Activated CD4-positive, alpha-beta memory T cell treated with anti-CD3 and anti-CD28 coated beads for 36 hours (primary cell): Measurements from ENCODE around the gene CELA3A. TPM values are rescaled to one million over a fixed set of nuclear protein-coding genes. Genes with fewer than 3 reads are reported as not detected.
"Not testable (repeated sequence)": the region's sequence is repeated elsewhere in the genome, so short reads cannot be mapped to it uniquely, and the experiment has no call there.

ENCODE experiments used
- CTCF ChIA-PET: fragments of 350-600 bp; sonication (Branson Sonifier 250); formaldehyde crosslinking; loops from one replicate; lab custom pipeline; 2021; ENCODE audit warnings: antibody characterized with exemption, inconsistent platforms; lab: Charles Lee
- POLR2A ChIA-PET: fragments of 350-600 bp; sonication (Branson Sonifier 250); formaldehyde crosslinking; loops from one replicate; lab custom pipeline; 2021; ENCODE audit warnings: antibody characterized with exemption; lab: Charles Lee
- DNase-seq: peaks from one replicate; pipeline ENCODE4 v3.0.0-alpha.2; 2020
- H3K27ac Mint-ChIP-seq: one replicate; pipeline ENCODE4 v1.8.0; 2021; ENCODE audit warnings: mixed read lengths
- H3K27me3 Mint-ChIP-seq: one replicate; pipeline ENCODE4 v1.8.0; 2021; ENCODE audit warnings: mixed read lengths
- H3K36me3 Mint-ChIP-seq: one replicate; pipeline ENCODE4 v1.8.0; 2021; ENCODE audit warnings: mixed read lengths
- H3K4me1 Mint-ChIP-seq: one replicate; pipeline ENCODE4 v1.8.0; 2021; ENCODE audit warnings: low read depth, mixed read lengths
- H3K4me3 Mint-ChIP-seq: one replicate; pipeline ENCODE4 v1.8.0; 2021; ENCODE audit warnings: mild to moderate bottlenecking, mixed read lengths
- H3K9me3 Mint-ChIP-seq: one replicate; pipeline ENCODE4 v1.8.0; 2021; ENCODE audit warnings: mixed read lengths
- intact Hi-C: fragments of 100-400 bp; cut with micrococcal nuclease; formaldehyde crosslinking; loops from one replicate; pipeline ENCODE4 v1.15.1; 2023
- total RNA-seq, 2 experiments: library from RNA; stranded (reverse); gene quantifications; one replicate each; pipeline ENCODE4 v1.2.3, GENCODE V29; 2021

CELA3A gene
- total RNA-seq, 2 experiments from 2014 or later: not detected

DNA sequence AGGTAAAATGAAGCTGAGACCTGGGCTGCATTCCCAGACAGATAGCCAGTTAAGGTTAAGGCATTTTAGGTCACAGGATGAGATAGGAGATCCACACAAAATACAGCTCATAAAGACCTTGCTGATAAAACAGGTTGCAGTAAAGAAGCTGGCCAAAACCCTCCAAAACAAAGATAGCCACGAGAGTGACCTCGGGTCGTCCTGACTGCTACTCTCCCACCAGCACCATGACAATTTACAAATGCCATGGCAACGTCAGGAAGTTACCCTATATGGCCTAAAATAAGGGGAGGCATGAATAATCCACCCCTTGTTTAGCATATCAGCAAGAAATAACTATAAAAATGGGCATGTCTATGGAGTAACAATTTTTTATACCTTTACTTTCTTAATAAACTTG lies 30.9 kb upstream of the CELA3A start:
- intact Hi-C loops: not testable (repeated sequence)

DNA sequence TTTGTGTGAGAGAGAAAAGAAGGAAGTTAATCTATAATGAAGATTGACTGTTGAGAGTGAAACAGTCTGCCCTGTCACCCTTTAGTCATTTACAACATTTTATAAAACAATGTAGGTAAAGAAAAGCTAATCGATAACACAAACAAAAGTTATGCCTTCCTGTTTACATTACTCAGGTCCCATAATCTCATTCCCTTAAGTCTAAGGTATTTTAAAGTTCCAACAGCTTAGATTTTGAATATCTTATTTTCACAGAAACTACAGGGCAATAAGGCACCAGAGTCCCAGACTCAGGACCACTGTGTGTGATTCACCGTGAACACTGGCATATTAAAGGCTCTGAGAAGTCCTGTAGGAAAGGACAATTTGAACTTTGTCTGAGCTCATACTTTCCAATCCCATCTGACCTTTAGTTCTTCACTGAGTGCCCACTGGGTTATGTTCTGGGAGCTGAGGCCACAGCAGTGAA lies 28.4 kb upstream of the CELA3A start:
- H3K4me1 Mint-ChIP-seq, H3K27me3 Mint-ChIP-seq, intact Hi-C loops, H3K27ac Mint-ChIP-seq, CTCF ChIA-PET, POLR2A ChIA-PET, H3K4me3 Mint-ChIP-seq, H3K36me3 Mint-ChIP-seq, H3K9me3 Mint-ChIP-seq, DNase-seq: not testable (repeated sequence)

More for the DNA sequence above, 30.9 kb upstream of the CELA3A start:
- H3K9me3 Mint-ChIP-seq, H3K36me3 Mint-ChIP-seq, H3K27ac Mint-ChIP-seq, H3K4me3 Mint-ChIP-seq, CTCF ChIA-PET, H3K27me3 Mint-ChIP-seq, POLR2A ChIA-PET, H3K4me1 Mint-ChIP-seq, DNase-seq: not testable (repeated sequence)

DNA sequence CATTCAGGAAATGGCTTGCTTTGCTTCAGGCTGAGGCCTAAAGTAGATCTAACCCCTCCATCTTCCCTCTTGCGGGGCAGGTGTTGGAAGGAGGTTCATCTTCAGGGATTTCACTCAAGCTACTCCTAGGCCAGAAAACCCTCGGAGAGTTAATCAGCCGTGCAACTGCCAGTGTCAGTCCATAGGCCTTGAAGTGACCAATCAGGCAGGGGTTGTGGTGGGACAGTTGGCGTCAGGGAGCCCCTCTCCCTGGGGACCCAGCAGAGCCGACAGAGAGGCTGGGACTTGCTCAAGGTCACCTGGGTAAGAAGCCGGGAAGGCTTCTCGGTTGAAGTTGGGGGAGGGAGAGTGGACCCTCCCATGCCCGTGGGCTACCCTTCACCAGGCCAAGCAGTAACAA lies 27.5 kb upstream of the CELA3A start:
- DNase-seq, H3K9me3 Mint-ChIP-seq, intact Hi-C loops, CTCF ChIA-PET, H3K4me3 Mint-ChIP-seq, H3K4me1 Mint-ChIP-seq, POLR2A ChIA-PET, H3K27me3 Mint-ChIP-seq, H3K27ac Mint-ChIP-seq, H3K36me3 Mint-ChIP-seq: not testable (repeated sequence)

DNA sequence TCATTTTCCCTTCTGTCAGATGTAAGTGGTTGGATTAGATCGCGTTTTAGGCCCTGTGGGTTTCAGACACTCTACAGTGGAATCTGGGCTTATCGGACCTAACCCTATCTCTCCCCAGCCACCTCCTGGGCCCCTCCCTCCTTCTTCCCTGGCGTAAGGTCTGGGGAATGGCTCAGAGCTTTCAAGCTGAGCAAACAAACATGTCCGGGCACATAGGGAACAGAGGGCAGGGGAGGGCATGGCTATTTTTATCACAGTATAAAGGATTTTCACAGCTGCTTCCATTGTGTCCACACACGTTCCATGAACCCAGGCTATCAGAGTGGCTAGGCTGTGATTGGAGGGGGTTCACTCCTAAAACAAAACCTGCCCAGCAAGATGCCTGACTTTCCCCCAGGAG lies 26.8 kb upstream of the CELA3A start:
- H3K4me1 Mint-ChIP-seq, intact Hi-C loops, H3K36me3 Mint-ChIP-seq, H3K27ac Mint-ChIP-seq, POLR2A ChIA-PET, H3K27me3 Mint-ChIP-seq, DNase-seq, H3K9me3 Mint-ChIP-seq, CTCF ChIA-PET, H3K4me3 Mint-ChIP-seq: not testable (repeated sequence)

DNA sequence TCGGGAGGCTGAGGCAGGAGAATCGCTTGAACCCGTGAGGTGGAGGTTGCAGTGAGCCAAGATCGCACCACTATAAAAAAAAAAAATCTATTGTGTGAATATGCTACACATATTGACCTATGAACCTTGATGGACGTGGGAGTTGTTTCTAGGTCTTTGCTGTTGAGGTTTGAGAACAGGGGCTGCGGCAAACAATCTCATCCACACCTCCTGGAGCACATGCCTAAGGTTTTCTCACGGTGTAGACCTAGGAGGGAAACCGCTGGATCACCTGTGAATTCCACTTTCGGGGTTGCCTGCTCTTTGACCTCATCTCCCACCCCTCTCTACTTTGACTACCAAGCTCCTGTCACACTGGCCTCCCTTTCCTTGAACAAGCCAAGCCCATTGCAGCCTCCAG lies 26.2 kb upstream of the CELA3A start:
- H3K9me3 Mint-ChIP-seq, intact Hi-C loops, H3K36me3 Mint-ChIP-seq, DNase-seq, H3K4me3 Mint-ChIP-seq, H3K27ac Mint-ChIP-seq, POLR2A ChIA-PET, CTCF ChIA-PET, H3K4me1 Mint-ChIP-seq, H3K27me3 Mint-ChIP-seq: not testable (repeated sequence)

DNA sequence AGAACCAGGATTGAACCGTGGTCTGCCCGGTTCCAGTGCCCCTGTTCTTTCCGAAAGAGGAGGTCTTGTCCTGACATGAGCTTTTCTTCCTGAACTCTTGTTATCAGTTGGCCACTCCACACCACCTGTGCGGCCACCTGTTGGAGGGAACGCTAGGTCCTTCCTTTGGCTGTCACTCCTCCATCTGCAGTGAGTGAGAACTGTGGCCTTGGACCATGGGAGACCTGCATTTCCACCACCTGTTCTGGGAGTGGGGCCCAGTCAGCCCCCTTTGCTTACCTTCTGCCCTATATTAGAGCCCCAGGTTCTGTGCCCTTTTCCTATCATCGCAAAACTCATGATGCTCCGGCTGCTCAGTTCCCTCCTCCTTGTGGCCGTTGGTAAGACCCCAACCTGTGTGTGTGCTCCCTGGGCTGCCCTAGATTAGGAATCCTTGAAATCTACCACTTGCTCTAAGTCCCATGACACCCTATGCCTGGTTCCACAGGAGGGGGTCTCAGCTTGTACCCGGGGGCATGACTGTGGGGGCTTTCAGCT lies 24.7 kb upstream of the CELA3A start, which contains the start of gene CELA3B:
TSS of gene CELA3B (plus strand) at position 320 of the 537 bp plus-strand sequence. CDS start at position 338, 18 bp downstream.
- H3K36me3 Mint-ChIP-seq, H3K4me1 Mint-ChIP-seq, H3K4me3 Mint-ChIP-seq, CTCF ChIA-PET, H3K27ac Mint-ChIP-seq, intact Hi-C loops, POLR2A ChIA-PET, DNase-seq, H3K27me3 Mint-ChIP-seq, H3K9me3 Mint-ChIP-seq: not testable (repeated sequence)

DNA sequence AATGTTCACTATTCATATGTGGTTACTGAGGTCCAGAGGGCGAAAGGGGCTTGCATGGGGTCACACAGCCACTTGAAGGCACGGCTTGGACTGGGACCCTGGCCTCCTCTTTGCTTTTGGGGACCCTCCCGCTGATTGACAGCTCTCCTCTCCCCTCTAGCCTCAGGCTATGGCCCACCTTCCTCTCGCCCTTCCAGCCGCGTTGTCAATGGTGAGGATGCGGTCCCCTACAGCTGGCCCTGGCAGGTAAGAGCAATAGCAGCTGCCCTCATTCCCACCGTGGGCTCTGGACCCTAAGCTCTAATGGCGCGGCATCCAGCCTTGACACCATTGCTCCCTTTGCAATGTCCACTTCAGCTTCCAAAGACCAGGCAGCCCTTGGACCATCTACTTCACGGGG lies 23.2 kb upstream of the CELA3A start:
- H3K27me3 Mint-ChIP-seq, H3K27ac Mint-ChIP-seq, DNase-seq, H3K4me1 Mint-ChIP-seq, intact Hi-C loops, CTCF ChIA-PET, POLR2A ChIA-PET, H3K36me3 Mint-ChIP-seq, H3K9me3 Mint-ChIP-seq, H3K4me3 Mint-ChIP-seq: not testable (repeated sequence)

DNA sequence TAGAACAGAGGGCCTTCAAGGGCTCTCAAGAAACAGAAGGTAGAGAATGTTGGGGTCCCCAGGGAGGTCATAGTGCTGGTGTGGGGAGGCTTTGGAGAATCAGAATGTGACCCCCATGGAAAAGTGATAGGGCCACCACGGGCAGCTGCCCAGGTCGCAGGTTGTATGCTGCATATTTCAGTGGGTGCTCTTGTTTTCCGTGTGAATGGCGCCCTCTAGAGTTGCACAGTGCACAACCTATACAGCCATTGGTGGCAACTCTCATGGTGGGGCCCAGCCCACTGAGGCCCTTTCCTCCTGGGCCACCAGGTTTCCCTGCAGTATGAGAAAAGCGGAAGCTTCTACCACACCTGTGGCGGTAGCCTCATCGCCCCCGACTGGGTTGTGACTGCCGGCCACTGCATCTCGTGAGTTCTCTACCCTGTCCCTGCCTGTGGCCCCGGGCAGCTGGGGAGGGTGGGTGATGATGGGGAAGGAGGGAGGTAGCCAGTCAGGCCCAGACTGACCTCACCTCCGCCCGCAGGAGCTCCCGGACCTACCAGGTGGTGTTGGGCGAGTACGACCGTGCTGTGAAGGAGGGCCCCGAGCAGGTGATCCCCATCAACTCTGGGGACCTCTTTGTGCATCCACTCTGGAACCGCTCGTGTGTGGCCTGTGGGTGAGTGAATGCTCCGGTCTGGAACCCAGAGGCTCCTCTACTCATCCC lies 20.8 kb upstream of the CELA3A start:
- H3K4me3 Mint-ChIP-seq, H3K36me3 Mint-ChIP-seq, POLR2A ChIA-PET, H3K9me3 Mint-ChIP-seq, H3K27ac Mint-ChIP-seq, H3K27me3 Mint-ChIP-seq, H3K4me1 Mint-ChIP-seq: not testable (repeated sequence)
- intact Hi-C loops: loop anchor here (2.0 kb wide), 1 partner anchor 24 kb away; no protein-coding TSS in a partner anchor
- DNase-seq: peak; percentile 42
- CTCF ChIA-PET: interaction anchor here (1.0 kb wide), 1 partner anchor 298 kb away, joined by 4 read pairs; no protein-coding TSS in a partner anchor

DNA sequence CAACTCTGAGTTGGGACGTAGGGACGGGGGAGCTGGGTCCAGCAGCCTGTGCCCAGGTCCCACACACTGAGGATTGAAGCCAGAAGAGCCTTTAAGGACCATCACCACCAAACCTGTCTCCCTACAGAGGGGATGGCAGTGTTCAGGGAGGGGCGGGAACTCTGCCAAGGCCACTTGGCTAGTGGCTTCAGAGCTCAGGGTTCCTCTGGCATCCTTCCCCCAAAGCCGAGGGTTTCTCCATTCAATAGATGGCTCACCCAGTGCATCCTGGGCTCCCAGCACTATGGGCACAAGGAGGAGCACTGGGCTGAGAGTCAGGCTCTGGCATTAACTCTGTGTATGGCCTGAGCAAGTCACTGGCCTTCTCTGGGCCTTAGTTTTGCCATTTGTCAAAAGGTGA lies 20.2 kb upstream of the CELA3A start:
- POLR2A ChIA-PET, H3K27ac Mint-ChIP-seq, H3K27me3 Mint-ChIP-seq, DNase-seq, H3K4me1 Mint-ChIP-seq, H3K36me3 Mint-ChIP-seq, H3K4me3 Mint-ChIP-seq, H3K9me3 Mint-ChIP-seq: not testable (repeated sequence)
- intact Hi-C loops: loop anchor here (2.0 kb wide), 1 partner anchor 24 kb away; no protein-coding TSS in a partner anchor
- CTCF ChIA-PET: interaction anchor here (1.0 kb wide), 1 partner anchor 298 kb away, joined by 4 read pairs; no protein-coding TSS in a partner anchor

DNA sequence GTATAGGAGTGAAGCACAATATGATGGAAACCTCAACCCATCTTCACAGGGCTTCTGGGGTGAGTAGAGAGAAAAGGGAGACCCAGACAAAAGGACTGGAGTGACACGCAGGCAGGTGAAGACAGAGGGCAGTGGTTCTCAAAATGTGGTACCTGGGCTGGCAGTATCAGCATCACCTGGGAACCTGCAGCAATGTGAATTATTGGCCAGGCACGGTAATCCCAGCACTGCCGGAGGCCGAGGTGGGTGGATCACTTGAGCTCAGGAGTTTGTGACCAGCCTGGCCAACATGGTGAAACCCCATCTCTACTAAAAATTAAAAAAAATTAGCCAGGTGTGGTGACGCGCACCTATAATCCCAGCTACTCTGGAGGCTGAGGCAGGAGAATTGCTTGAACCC lies 19.3 kb upstream of the CELA3A start:
- H3K9me3 Mint-ChIP-seq, DNase-seq, intact Hi-C loops, POLR2A ChIA-PET, H3K36me3 Mint-ChIP-seq, H3K27me3 Mint-ChIP-seq, H3K4me3 Mint-ChIP-seq, H3K27ac Mint-ChIP-seq, H3K4me1 Mint-ChIP-seq: not testable (repeated sequence)
- CTCF ChIA-PET: interaction anchor here (1.0 kb wide), 1 partner anchor 16 kb away, joined by 4 read pairs; no protein-coding TSS in a partner anchor

DNA sequence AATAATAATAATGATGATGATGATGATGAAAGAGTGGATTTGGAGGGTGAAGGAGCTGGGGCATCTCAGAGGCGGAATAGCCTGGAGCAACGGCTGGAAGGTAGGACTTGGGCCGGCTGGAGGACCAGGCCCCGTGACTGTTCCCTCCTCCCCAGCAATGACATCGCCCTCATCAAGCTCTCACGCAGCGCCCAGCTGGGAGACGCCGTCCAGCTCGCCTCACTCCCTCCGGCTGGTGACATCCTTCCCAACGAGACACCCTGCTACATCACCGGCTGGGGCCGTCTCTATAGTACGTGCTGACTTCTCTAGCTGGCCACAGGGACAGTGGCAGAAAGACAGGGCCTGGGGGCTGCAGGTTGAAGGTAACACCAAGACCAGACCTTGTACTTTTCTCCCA lies 17.9 kb upstream of the CELA3A start:
- POLR2A ChIA-PET, H3K9me3 Mint-ChIP-seq, H3K27me3 Mint-ChIP-seq, H3K36me3 Mint-ChIP-seq, DNase-seq, H3K4me3 Mint-ChIP-seq, intact Hi-C loops, H3K27ac Mint-ChIP-seq, H3K4me1 Mint-ChIP-seq: not testable (repeated sequence)
- CTCF ChIA-PET: interaction anchor here (0.6 kb wide), 1 partner anchor 157 kb away, joined by 3 read pairs; no protein-coding TSS in a partner anchor

DNA sequence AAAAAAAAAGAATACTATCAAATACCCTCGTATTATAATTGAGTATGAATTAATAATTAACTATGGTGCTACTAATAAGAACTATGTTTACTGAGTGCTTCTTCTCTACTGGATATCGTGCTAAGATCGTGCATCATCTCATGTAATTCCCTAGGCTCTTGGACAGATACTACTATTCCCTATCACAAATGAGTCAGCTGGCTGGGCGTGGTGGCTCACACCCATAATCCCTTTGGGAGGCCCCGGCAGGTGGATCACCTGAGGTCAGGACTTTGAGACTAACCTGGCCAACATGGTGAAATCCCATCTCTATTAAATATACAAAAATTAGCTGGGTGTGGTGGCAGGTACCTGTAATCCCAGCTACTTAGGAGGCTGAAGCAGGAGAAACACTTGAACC lies 15.6 kb upstream of the CELA3A start:
- H3K36me3 Mint-ChIP-seq, H3K4me1 Mint-ChIP-seq, intact Hi-C loops, H3K4me3 Mint-ChIP-seq, CTCF ChIA-PET, H3K9me3 Mint-ChIP-seq, DNase-seq, H3K27me3 Mint-ChIP-seq, POLR2A ChIA-PET, H3K27ac Mint-ChIP-seq: not testable (repeated sequence)

DNA sequence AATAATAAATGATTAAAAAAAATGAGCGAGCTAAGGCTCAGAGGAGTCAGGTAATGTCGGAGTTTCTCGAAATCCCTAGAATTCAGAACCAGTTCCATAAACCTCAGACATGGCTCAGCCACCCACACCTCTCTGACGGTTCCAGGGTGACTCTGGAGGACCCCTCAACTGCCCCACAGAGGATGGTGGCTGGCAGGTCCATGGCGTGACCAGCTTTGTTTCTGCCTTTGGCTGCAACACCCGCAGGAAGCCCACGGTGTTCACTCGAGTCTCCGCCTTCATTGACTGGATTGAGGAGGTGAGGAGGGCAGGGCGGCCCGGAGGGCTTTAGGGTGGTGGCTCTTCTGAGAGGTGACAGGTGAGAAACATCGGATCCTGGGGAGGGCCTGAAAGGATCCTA lies 15.1 kb upstream of the CELA3A start:
- intact Hi-C loops, H3K27me3 Mint-ChIP-seq, H3K27ac Mint-ChIP-seq, DNase-seq, CTCF ChIA-PET, POLR2A ChIA-PET, H3K4me3 Mint-ChIP-seq, H3K4me1 Mint-ChIP-seq, H3K36me3 Mint-ChIP-seq, H3K9me3 Mint-ChIP-seq: not testable (repeated sequence)
